ENCODE measurements around the gene KIF16B. TPM values are rescaled to one million over a fixed set of nuclear protein-coding genes. Genes with fewer than 3 reads are reported as not detected.
A peak's percentile ranks its signal among the peaks of the same experiment; 100 is the strongest.

The KIF16B gene
- total RNA-seq, 4 donors from 2014 or later, result 8.7 to 20.6 (median 16.6) TPM

DNA sequence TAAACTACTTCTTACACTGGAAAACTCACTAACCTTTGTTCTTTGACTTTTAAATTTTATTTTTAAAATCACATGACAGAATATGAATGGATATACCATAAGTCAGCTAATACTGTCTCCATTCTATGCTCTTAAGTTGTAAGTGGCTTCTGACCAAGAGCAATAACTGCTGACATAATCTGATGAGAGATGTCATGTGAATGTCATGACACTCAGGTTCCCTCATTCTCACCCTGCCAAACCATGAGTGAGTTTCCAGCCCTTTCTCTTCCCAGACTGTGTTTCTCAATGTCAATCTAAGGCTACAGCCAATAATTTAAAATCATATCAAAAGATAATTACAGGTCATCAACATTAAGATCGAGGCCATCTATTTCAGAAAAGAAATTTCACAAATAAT is 39.7 kb downstream of the KIF16B start:
- no peak for DNase-seq
- intact Hi-C loops (cut with DNase I; ENCODE audit: low total_unique reads), result no loop called here
- H3K4me3 ChIP-seq, result no peak overlapping the region
- H3K27me3 ChIP-seq, result no peaks in the 10 kb centered on the region
- no peaks in the 10 kb centered on the region for H3K36me3 ChIP-seq
- H3K4me1 ChIP-seq, result no peaks in the 10 kb centered on the region
- H3K9me3 ChIP-seq, result no peaks in the 10 kb centered on the region
- TF ChIP-seq, protein P1, sequence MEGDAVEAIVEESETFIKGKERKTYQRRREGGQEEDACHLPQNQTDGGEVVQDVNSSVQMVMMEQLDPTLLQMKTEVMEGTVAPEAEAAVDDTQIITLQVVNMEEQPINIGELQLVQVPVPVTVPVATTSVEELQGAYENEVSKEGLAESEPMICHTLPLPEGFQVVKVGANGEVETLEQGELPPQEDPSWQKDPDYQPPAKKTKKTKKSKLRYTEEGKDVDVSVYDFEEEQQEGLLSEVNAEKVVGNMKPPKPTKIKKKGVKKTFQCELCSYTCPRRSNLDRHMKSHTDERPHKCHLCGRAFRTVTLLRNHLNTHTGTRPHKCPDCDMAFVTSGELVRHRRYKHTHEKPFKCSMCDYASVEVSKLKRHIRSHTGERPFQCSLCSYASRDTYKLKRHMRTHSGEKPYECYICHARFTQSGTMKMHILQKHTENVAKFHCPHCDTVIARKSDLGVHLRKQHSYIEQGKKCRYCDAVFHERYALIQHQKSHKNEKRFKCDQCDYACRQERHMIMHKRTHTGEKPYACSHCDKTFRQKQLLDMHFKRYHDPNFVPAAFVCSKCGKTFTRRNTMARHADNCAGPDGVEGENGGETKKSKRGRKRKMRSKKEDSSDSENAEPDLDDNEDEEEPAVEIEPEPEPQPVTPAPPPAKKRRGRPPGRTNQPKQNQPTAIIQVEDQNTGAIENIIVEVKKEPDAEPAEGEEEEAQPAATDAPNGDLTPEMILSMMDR (IDR thresholded peaks at IDR 0.05), result no peak
- TF ChIP-seq POLR2A (IDR thresholded peaks at IDR 0.05), result no peak
- H3K27ac ChIP-seq, result no peak overlapping the region

DNA sequence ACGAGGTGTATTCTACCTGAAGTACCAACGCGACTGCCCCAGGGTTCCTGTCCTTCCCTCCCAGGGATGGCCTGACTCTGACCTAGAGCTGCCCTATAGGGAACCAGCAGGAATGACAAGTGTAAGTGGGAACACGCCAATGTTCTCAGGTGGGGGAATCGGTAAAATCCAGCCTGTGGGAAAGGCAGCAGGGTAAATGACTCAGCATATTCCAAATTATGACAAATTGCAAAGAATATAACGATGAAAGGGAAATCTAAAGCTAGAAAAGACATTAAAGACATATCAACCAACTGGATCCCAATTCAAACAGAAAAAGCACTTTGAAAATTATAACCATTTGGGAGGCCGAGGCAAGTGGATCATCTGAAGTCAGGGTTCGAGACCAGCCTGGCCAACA is 41.8 kb downstream of the KIF16B start:
- no peak overlapping the region for H3K4me3 ChIP-seq
- DNase-seq, result no peak

DNA sequence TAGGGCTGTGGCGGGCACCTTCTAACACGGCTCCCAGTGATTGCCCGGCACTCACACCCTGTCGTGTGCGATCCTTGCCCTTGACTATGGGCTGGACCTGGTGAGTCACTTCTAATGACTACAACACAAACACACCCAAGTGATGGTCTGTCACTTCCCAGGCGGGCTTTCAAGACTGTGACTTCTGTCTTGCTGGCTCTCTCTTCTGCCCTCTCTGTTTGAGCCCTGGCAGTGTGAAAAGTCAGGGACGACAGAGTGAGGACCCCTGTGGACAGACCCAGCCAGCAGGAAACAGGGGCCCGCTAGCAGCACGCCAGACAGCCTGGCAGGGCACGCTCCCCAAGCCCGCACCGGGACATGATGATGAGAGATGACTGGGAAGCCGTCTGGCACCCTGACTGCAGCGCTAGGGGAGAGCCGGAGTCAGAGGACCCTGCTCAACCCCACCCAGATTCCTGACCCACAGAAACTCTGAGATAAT is 43.0 kb downstream of the KIF16B start:
- no peak overlapping the region for H3K27ac ChIP-seq
- no peak overlapping the region for H3K4me3 ChIP-seq
- H3K27me3 ChIP-seq, result no peaks in the 10 kb centered on the region
- TF ChIP-seq, protein P1 (IDR thresholded peaks at IDR 0.05), result no peak
- no peak for TF ChIP-seq POLR2A (IDR thresholded peaks at IDR 0.05)
- no peak for DNase-seq
- H3K9me3 ChIP-seq, result no peaks in the 10 kb centered on the region
- no peaks in the 10 kb centered on the region for H3K4me1 ChIP-seq
- intact Hi-C loops (cut with DNase I; ENCODE audit: low total_unique reads), result no loop called here
- no peaks in the 10 kb centered on the region for H3K36me3 ChIP-seq

More for the DNA sequence above, 41.8 kb downstream of the KIF16B start:
- H3K36me3 ChIP-seq, result no peaks in the 10 kb centered on the region
- no peaks in the 10 kb centered on the region for H3K9me3 ChIP-seq
- no peaks in the 10 kb centered on the region for H3K4me1 ChIP-seq
- no peaks in the 10 kb centered on the region for H3K27me3 ChIP-seq
- no peak overlapping the region for H3K27ac ChIP-seq
- TF ChIP-seq POLR2A (IDR thresholded peaks at IDR 0.05), result no peak
- TF ChIP-seq, protein P1 (IDR thresholded peaks at IDR 0.05), result no peak
- intact Hi-C loops (cut with DNase I; ENCODE audit: low total_unique reads), result no loop called here

DNA sequence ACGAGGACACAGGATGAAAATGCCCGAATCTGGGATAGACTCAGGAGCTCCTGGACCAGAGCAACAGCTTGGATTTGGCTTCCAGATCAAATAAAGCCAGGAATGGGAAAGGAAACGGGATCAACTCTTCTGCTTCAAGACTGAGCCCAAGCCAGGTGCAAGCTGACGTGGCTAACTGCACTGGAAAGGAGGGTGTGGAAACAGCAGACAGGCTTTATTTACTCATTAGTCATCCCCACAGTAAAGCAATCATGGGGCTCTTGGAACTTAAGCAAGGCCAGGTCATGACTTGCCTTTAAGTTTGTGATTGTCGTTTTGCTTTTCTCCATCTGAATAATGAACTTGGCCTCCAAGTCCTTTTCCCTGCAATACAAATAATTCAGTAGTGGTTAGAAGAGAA is 45.2 kb downstream of the KIF16B start:
- intact Hi-C loops (cut with DNase I; ENCODE audit: low total_unique reads), result no loop called here
- H3K4me3 ChIP-seq, result no peak overlapping the region
- peak overlapping the region; percentile 37 to 50 for H3K27ac ChIP-seq
- H3K36me3 ChIP-seq, result no peaks in the 10 kb centered on the region
- H3K4me1 ChIP-seq, result no peaks in the 10 kb centered on the region
- H3K27me3 ChIP-seq, result no peaks in the 10 kb centered on the region
- no peak for TF ChIP-seq POLR2A (IDR thresholded peaks at IDR 0.05)
- TF ChIP-seq, protein P1 (IDR thresholded peaks at IDR 0.05), result no peak
- H3K9me3 ChIP-seq, result no peaks in the 10 kb centered on the region
- DNase-seq, result peak; percentile 60

DNA sequence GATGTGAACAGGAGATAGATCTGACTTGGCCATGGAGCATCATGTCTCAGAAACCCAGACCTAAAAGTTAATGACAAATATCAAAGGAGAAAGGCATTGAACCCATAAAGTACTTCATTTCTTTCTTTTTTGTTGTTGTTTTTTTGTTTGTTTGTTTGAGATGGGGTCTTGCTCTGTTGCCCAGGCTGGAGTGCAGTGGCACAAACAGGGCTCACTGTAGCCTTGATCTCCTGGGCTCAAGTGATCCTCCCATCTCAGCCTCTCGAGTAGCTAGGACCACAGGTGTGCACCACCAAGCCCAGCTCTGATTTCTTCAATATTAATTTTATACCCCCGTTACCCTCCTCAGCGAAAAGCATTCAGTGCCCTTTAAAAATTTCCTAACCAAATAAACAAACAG is 45.8 kb downstream of the KIF16B start:
- TF ChIP-seq, protein P1 (IDR thresholded peaks at IDR 0.05), result no peak
- TF ChIP-seq POLR2A (IDR thresholded peaks at IDR 0.05), result no peak
- no peaks in the 10 kb centered on the region for H3K4me1 ChIP-seq
- no peaks in the 10 kb centered on the region for H3K9me3 ChIP-seq
- DNase-seq, result no peak
- intact Hi-C loops (cut with DNase I; ENCODE audit: low total_unique reads), result no loop called here
- peak overlapping the region; percentile 37 to 50 for H3K27ac ChIP-seq
- H3K36me3 ChIP-seq, result no peaks in the 10 kb centered on the region
- H3K4me3 ChIP-seq, result no peak overlapping the region
- no peaks in the 10 kb centered on the region for H3K27me3 ChIP-seq

All from uterus (tissue), 4 donors.